IPS DF 19.7 (cell line): Measurements from ENCODE around the gene COPG1.

ENCODE experiments used
- DNase-seq: peaks from one replicate; pipeline ENCODE4 v3.0.0-alpha.2; 2013; ENCODE audit warnings: low read depth, low spot score

Gene COPG1

DNA sequence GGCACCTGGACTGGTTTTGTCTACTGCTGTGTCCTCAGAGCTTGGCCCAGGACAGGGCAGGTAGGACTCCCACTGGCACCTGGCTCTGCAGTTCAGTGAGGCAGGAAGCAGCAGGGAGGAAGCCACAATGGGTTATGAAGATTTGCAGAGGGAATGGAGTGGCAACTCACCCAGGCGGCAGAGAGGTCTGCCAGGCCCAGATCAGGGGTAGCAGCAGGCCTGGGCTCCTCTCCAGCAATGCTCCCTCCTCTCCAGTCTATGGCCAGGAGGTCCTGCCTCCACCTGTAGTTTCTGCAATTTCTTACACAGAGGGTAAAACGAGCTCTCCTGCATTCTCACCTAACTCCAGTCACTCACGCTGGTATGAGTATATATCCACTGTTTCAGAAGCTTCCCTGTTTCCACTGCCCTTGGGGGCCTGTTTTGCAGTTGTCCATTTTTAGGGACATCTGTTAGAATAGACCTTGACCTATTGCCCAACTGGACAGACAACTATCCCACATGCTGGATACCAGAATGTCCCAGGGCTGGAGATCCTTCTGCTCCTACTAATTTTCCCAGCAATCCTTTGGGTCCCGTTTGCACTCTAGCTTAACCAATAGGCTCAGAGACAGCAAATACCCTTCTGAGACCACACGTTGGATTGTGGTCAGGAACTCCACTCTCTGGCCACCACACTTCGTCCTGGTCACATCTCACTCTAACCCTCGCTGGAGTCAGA lies 64.4 kb downstream of the COPG1 start:
- no peak for DNase-seq

DNA sequence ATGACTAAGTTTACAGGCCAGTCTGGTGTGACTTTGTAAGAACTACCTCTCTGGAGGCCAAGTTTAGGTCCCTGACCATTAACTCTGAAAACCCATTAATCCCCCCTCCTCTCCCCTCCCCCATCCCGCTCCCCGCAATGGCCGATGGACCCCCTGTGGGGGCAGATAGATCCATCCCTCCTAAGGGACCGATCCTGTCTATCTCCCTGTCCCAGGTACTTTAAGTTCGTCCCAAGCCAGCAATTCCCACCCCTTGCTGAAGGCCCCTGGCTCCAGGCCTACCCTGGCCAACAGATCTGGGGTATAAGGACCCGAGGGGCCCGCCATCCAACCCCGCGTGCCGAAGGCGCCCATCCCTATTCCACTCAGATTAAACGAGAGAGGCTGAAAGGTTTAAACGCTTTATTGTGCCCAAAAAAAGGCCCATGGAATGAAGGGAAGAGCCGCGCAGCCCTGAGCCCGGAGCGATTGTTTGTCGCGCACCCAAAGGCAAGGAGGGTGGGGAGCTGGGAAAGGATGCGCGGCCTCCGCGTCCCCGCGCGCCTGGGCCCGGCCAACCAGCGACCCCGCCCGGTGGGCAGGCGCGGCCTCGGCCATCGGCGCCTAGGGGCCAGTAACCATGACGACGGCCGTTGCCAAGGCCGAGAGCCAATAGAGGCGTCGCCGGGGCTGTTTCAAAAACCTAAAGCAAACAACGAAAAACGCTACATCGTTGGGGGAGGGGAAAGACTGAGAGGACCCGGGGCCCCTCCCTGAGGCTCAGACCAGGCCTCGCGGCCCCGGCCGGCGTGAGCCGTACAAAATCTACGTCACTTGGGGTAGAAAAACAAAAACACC lies 65.2 kb downstream of the COPG1 start:
- DNase-seq: peak; percentile 88

DNA sequence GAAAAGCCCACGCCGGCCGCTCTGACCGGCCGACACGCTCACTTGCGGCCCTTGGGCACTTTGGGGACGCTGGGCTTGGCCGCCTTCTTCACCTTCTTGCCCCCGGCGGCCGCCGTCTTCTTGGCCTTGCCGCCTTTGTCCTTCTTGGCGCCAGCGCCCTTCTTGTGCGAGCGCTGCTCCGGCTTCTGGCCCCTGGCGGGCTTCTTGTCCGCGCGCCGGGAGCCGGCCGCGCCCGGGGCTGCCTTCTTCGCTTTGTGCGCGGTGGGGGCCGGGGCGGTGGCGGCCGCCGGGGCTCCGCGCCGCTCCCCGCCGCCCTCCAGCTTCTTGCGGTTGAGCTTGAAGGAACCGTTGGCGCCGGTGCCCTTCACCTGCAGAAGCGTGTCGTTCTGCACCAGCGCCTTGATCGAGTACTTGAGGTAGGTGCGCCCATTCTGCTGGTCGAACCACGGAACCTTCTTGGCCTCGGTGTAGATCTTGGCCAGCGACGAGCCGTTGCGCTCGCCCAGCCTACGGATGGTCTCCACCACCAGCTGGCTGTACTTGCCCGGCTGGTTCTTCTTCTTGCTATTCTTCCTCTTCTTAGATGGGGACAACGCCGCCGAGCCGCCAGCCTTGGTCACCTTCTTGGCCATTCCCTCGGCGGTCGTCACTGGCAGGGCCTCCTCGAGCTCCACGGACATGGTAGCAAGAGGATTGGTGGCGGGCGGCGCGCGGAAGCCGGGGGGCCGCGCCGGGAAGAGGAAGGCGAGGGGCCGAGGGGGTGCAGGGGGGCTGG lies 66.0 kb downstream of the COPG1 start:
- DNase-seq: no peak

DNA sequence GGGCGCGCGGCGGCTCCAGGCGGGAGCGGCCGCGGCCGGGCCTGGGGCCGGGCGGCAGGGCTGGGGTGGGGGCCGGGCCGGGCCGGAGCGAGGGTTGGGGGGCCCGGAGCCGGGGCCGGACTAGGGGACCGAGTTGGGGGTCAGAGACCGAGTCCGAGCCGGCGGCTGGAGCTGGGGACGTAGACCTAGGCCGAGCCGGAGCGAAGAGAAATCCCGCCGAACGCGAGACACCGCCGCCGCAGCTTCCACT lies 66.5 kb downstream of the COPG1 start:
- no peak for DNase-seq

DNA sequence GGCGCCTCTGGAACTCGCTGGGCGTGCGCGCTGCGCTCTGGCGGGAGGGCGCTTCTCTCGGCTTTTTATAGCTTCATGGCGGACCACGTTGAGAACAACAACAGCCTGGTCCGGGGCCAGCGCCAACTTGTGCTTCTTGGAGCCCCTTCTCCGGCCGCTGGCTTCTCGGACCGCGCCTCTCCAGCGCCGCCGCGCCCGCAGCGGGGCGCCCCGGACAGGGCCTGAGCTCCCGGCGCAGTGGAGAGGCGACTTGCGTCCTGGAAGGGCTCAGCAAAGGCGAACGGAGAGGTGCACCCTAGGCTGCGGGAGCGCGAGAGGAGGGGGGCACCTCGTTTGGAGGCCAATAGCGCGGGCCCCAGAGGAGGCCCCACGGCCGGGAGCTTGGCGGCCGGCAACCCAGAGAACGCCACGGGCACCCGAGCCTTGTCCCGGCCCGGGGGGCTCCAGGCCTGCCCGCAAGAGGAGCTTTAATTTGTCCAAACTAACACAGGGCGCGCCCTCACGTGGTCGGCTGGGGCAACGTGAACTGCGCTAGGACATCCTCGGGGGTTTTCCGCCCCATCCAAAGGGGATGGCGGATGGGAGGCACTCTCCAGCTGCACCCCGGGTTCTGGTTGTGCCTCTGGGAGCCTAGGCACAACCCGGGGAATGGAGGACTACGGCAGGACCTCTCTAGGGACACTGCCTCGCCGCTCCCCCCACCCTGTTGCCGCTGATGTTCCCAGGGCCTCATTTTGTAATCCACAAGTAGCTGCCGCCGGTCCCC lies 67.0 kb downstream of the COPG1 start:
- DNase-seq: no peak

DNA sequence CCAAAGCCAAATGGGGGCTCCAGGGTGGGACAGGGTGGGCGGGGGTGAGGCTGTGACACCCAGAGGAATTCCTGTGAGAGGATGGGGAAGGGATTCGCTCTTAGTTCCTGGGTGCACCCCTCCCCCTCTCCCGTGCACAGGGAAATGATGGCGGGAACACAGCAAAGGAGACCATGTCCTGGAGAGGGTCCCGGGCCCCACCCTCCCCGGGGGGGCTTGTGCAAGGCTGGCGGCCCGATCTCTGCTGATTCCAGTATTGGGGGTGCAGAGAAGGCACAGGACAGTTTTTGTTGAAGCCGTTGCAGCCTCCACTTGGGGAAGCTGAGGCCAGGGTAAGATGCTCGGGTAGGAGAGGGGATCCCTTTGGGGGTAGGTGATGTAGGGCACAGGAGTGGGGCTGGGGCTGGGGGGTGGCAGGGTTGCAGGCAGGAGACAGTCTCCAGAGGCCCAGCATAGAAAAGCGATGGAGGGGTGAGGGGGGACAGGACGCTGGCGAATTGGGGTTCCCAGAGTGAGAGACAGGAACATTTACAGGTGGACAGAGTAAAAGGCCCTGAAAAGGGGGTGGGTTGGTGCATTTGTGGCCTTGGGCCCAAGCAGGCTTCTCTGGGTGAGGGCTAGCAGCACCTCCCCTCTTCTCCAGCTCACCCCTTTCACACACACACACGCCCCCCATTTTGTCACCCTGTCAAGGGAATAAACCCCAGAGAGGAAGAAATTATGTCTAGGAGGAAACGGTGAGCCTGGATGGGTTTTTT lies 67.8 kb downstream of the COPG1 start:
- DNase-seq: no peak

DNA sequence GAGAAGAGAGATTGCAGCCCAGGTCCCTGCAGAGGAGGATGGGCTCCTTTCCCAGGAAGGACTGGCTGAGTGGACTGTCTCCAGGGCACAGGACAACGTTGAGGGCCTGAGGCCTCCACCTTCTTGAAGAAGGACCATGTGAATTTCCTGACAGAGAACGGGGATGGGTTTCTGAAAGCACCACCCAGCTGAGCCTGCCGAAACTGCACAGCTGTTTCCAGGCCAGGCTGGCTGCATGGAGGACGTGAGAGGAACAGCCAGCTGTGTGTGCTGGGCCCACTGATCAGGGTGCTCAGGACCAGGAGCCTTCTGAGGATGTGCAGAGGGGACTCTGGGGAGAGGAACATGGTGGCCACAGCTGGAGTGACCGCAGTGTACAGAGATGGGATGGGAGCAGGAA lies 68.4 kb downstream of the COPG1 start:
- DNase-seq: no peak

DNA sequence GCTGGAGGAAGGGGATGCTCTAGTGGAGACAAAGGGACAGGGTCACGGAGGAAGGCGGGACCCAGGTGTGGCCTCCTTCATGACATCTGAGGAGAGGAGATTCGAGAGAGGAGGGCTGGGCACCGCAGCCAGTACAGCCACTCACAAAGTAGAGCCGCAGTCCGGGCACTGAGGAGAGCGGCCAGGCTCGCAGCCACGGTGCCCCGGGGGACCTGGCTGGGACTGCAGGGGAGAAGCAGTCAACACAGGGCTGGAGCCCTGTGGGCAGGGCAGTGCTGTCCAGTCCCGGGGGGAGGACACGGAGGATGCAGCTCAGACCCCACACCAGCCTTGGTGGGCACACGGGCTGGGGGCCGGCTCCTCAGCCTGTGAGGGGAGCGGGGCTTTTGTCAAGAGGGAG lies 69.5 kb downstream of the COPG1 start:
- DNase-seq: no peak

DNA sequence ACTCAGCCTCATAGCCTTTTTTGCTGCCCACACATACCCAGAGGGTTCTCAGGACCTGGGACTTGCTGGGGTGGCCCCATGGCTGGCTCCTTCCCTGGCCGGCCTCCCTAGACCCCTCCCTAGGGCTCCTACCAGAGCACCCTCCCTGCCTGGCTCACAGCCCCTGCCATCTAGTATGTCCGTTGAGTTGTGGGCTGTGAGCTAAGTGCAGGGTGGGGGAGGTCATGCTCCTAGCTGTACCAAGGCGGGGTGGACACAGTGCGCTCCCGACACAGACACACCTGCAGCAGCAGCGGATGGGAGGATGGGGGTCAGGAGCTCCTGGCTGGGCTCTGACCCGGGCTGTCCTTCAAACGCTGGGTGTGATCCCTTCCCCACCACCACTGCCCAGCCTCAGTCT lies 70.9 kb downstream of the COPG1 start:
- DNase-seq: no peak

DNA sequence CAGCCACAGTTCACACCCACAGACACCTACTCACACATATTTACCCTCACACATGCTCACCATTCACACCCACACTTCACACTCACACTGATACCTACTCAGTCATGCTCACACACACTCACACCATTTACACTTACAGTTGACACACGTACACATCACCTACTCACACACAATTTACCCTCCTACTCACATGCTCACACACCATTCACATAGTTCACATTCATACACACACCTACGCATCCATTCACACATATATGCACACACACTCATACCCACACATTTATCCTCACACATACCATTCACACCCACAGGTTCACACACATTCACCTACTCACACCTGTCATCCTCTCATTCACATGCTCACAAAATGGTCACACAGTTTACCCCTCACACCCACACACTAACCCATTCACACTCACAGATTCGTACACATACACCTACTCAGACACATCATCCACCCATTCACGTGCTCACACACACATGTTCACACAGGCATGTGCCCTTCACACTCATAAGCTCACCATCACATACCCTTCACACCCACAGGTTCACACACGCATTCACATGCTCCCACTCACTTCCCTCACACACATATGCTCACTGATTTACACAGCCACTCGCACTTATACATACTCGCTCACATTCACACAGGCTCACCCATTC lies 71.5 kb downstream of the COPG1 start:
- no peak for DNase-seq

DNA sequence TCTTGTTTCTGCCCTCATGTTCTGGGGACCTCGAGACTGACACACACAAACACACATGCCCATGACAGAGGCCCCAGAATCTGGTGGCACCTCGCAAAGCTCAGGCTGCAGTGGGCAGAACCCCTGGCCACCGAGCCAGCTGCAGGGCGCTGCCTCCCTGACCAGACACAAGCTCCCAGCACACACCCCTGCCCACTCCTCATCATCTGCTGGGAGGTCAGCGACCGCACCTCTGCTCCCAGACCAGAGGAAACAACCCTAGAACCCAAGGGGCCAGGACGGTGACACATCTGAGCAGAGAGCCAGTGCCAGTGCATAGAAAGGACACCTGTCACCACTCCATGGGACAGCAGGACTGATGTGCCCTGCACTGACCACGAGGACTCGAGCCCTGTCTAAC lies 72.5 kb downstream of the COPG1 start:
- DNase-seq: no peak

DNA sequence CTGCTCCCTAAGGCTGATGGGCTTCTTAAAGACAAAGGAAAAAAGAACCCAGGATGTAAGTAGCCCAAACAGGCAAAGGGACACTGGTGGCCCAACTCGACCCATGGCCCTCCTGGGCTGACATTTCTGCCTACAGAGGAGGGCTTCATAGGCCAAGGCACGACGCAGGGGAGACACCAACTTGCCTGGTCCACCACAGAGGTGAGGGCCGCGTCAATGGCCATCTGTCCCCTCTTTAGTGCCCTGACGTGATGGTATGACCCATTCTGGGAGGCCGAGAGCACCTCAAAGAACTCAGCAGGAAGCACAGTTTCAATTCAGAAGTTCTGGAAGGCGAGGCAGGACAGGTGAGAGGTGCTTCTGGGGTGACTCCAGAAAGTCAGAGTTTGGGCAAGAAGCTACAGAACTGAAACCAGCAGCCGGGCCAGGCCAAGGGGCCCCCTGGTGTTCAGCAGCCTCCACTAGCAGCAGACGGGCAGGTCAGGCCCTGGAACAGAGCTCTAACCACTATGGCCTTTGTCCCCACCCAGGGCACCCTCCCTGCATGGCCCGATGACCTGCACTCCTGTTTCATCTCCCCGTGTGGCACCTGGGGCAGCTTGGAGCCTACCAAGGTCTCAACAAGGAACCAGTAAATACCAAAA lies 74.4 kb downstream of the COPG1 start:
- DNase-seq: no peak

DNA sequence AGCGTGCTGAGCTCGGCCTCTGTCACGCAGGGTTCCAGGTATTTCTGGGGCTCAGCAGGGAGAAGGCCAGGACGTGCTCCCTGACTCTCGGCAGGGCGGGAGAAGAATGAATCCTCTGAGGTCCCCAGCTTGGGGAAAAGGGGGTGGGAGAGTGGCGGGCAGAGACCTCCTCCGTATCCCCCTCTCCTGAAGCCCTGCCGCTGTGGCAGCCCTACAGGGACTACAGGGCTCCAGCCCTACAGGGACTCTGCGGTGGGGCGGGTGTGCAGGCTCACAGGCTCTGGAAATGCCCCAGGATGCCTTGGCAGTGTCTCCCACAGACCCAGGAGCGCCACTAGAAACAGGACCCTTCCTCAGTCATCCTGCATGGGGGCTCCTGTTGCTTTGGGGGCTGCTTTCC lies 75.4 kb downstream of the COPG1 start:
- no peak for DNase-seq

DNA sequence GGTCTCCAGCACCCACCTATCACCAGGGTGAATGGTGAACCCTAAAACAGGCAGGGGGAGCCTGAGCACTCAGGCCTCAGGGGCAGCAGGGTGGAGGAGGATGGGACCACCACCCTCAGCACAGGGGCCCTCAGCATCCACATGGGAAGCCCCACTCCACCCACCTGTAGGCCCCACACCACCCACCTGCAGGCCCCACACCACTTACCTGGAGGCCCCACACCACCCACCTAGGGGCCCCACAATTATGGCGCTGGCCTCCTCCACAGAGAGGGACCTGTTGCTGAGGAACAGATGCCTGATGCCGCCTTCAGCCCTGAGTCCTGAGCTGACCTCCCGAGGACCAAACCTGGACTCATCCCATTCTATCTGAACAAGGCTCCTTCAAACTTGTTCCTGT lies 76.0 kb downstream of the COPG1 start:
- no peak for DNase-seq

DNA sequence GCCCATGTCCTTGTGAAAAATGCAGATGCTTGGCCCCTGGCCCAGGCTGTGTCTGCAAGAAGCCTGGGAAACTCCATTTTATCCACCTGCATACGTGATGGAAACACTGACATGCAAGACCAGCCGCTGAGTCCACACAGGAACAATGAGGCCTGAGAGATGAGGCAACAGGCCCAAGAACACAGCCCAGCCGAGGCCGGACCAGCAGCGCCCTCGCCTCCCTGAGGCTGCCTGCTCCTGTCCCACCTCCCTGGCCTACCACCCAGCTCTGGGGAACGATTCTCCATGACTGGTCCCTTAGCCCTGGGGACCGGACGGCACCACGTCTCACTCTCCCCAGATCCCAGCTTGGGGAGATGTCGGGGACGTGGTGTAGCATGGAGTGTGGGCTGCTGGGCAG lies 76.7 kb downstream of the COPG1 start:
- DNase-seq: no peak

DNA sequence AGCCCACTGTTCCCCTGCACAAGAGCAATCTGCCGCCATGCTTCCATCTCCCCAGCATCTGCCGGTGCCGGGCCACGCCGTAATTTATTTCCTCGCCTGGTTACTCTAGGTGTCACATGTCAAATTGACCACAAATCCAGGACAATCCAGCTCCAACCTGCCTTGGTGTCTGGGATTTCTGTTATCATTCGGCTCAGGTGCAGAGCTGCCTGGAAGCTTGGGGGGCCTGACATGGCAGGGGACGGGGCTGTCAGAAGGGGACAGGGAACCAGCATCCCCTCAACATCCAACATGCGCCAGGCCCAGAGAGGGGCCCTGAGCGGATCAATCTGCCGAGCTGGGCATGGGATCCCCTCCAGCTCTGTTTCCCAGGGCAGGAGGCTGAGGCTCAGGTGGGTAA lies 77.2 kb downstream of the COPG1 start:
- DNase-seq: no peak
